NB4 (cell line): ENCODE results near the gene RAD51B.

Experiments used
- DNase-seq: peaks from one replicate; pipeline ENCODE4 v3.0.0; 2010; ENCODE audit warnings: low read depth
- H3K4me3 ChIP-seq: one replicate; pipeline ENCODE4 v1.5.1; 2011; ENCODE audit warnings: mild to moderate bottlenecking, low read depth, low read length, moderate library complexity
- MYC ChIP-seq: IDR thresholded peaks from 2 replicates; pipeline ENCODE4 v1.6.1; 2011; ENCODE audit warnings: low read depth, low read length
- POLR2A ChIP-seq: IDR thresholded peaks from 2 replicates; pipeline ENCODE4 v1.6.1; 2011; ENCODE audit warnings: mild to moderate bottlenecking; ENCODE audit not compliant: insufficient read length; ENCODE audit errors: extremely low read depth
- TF ChIP-seq, protein P1 (sequence below): IDR thresholded peaks from one replicate; pipeline ENCODE4 v1.5.1; 2012; ENCODE audit warnings: low read depth, low read length
- TF ChIP-seq, protein P2 (sequence below): IDR thresholded peaks from 2 replicates; pipeline ENCODE4 v1.6.1; 2011; ENCODE audit warnings: low read depth, low read length

RAD51B gene

DNA sequence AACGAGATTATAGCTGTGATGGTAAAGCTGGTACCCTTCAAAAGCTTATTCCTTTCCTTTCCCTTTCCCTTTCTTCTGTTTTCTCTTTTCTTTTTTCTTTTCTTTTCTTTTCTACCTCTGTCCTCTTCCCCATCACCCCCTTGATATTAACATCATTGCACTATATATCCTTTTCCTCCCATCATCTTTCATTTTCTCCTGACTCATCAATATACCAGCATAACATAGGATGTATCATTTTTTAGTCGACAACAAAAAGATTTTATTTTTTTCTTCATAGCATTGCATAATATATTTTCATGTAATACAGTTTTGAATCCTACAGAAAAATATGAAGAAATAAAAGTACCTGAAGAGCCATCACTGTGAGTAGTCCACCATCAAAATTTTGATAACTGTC is 230.6 kb downstream of the RAD51B start:
- no peak overlapping the region for H3K4me3 ChIP-seq
- TF ChIP-seq, protein P1, sequence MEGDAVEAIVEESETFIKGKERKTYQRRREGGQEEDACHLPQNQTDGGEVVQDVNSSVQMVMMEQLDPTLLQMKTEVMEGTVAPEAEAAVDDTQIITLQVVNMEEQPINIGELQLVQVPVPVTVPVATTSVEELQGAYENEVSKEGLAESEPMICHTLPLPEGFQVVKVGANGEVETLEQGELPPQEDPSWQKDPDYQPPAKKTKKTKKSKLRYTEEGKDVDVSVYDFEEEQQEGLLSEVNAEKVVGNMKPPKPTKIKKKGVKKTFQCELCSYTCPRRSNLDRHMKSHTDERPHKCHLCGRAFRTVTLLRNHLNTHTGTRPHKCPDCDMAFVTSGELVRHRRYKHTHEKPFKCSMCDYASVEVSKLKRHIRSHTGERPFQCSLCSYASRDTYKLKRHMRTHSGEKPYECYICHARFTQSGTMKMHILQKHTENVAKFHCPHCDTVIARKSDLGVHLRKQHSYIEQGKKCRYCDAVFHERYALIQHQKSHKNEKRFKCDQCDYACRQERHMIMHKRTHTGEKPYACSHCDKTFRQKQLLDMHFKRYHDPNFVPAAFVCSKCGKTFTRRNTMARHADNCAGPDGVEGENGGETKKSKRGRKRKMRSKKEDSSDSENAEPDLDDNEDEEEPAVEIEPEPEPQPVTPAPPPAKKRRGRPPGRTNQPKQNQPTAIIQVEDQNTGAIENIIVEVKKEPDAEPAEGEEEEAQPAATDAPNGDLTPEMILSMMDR = no peak
- TF ChIP-seq POLR2A (no peak), MYC (no peak)
- TF ChIP-seq, protein P2, sequence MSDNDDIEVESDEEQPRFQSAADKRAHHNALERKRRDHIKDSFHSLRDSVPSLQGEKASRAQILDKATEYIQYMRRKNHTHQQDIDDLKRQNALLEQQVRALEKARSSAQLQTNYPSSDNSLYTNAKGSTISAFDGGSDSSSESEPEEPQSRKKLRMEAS = no peak
- no peak for DNase-seq

DNA sequence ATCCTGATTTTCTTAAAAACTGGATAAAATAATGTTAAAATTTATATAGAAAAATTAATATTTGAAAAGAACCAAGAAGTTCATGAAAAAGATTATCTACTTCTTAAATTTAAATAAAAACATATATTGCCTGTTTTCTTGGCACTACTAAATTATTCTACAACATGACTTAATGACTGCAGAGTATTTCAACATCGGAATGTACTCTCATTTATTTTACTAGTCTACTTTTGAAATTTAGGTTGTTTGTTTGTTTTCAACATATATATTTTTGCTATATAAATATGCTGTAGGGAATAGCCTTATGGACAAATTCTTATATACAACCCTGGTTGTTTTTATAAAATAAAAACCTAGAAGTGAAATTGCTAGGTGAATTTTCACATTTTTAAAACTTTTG is 231.6 kb downstream of the RAD51B start:
- TF ChIP-seq POLR2A (no peak), MYC (no peak)
- TF ChIP-seq, protein P1 = no peak
- TF ChIP-seq, protein P2 = no peak
- no peak for DNase-seq

DNA sequence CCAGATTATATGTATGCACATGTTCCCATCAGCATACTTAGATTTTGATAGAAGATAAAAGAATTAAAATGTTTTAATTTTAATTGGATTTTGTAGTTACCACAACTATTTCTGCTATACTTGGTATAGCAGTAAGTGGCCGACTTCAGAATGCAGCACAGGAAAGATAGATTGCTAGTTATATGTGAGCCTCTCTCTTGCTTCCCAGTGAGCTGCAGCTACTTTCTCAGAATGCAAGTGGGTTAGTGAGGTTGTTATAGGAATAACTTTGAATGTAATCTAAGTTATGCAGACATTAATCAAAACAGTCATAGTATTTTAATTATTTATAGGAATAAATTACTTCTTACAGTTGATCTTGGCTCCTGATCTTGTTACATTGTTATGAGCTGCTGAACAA is 240.6 kb downstream of the RAD51B start:
- no peak overlapping the region for H3K4me3 ChIP-seq
- TF ChIP-seq, protein P1 = no peak
- TF ChIP-seq MYC (no peak), POLR2A (no peak)
- TF ChIP-seq, protein P2 = no peak

More for the DNA sequence above, 231.6 kb downstream of the RAD51B start:
- no peak overlapping the region for H3K4me3 ChIP-seq

DNA sequence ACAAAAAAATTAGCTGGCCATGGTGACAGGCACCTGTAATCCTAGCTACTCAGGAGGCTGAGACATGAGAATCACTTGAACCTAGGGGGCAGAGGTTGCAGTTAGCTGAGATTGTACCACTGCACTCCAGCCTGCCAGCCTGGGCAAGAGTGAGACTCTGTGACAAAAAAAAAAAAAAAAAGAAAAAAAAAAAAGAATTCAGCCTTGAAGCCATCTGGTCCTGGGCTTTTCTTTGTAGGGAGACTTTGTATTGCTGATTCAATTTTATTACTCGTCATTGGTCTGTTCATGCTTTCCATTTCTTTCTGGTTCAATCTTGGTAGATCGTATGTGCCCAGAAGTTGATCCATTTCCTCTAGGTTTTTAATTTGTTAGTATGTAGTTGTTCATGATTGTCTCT is 243.1 kb downstream of the RAD51B start:
- no peak for DNase-seq
- H3K4me3 ChIP-seq = no peak overlapping the region
- TF ChIP-seq, protein P2 = no peak
- TF ChIP-seq POLR2A = no peak
- TF ChIP-seq MYC = no peak
- TF ChIP-seq, protein P1 = no peak

More for the DNA sequence above, 240.6 kb downstream of the RAD51B start:
- DNase-seq = no peak

DNA sequence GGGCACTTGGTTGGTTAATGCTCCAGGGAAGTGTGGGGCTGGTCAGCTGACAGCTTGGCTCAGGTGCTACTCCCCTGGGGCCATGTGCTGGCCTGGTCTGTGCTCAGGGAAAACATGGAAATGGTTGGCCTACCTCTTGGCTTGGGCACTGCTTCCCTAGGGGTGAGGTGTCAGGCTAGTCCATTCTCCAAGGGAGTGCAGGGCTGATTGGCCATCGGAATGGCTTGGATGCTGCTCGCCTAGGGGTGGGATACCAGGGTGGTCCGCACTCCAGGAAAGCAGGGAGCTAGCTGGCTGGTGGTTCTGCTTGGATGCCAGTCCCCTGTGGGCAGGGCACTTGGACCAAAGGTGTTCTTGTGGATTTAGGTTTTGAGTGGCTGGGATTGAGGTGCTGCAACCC is 245.7 kb downstream of the RAD51B start:
- no peak for DNase-seq
- no peak overlapping the region for H3K4me3 ChIP-seq
- TF ChIP-seq POLR2A = no peak
- TF ChIP-seq, protein P1 = no peak
- TF ChIP-seq, protein P2 = no peak
- TF ChIP-seq MYC = no peak

DNA sequence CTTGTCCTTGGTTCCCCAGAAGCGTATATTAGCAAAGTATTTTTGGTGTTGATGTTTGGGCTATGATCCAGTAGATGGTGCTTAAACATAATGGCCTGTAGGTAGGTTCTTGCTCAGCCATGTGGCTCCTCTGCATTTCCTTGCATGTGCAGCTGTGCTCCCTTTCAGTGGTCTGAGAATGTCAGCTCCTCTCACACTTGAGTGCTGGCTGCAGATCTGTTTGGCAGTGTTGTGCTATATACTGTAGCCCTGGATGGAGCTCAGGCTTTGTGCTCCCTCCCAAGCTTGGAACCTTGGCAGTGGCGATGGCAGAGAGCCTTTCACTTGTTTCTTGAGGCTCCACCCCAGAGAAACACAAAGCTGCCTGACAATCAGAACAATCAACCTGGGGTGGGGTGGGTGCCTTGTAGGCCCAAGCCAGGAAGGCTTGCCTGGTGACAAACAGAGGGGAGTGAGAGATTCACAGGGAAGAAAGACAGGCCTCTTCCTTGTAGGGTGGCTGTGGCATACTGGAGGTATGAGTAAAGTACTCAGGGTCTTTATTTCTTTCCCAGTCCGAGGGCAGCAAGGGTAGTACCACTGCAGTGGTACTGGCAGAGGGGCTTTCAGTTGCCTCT is 255.3 kb downstream of the RAD51B start:
- no peak overlapping the region for H3K4me3 ChIP-seq
- no peak for DNase-seq
- no peak for TF ChIP-seq POLR2A
- TF ChIP-seq, protein P1 = no peak
- no peak for TF ChIP-seq MYC
- TF ChIP-seq, protein P2 = no peak
